OCI-LY3 (cell line): Measurements from ENCODE around the gene DLGAP3.
A peak's percentile ranks its signal among the peaks of the same experiment; 100 is the strongest.

Experiments
- H2AFZ ChIP-seq: fragments of 200-600, 300-600 bp; shearing (Covaris generic); 2 replicates; pipeline ENCODE4 v1.6.0; 2014; ENCODE audit warnings: antibody characterized with exemption, low read depth, low read length
- H3K27ac ChIP-seq: fragments of 200-600, 300-600 bp; sonication (generic); 2 replicates; pipeline ENCODE4 v1.5.1; 2014; ENCODE audit warnings: mild to moderate bottlenecking, low read length, moderate library complexity, mixed read lengths
- H3K27me3 ChIP-seq: fragments of 200-600, 300-600 bp; sonication (generic); 2 replicates; pipeline ENCODE4 v1.6.1; 2014; ENCODE audit warnings: low read depth, low read length, mixed read lengths
- H3K36me3 ChIP-seq: fragments of 200-600, 300-600 bp; sonication (generic); replicated peaks from 2 replicates; pipeline ENCODE3; 2014; ENCODE audit warnings: low read depth, low read length, mixed read lengths
- H3K4me1 ChIP-seq: fragments of 300-600, 200-600 bp; sonication (generic); 2 replicates; pipeline ENCODE4 v1.6.1; 2014; ENCODE audit warnings: low read length, mixed read lengths
- H3K4me2 ChIP-seq: fragments of 200-600, 300-600 bp; sonication (generic); 2 replicates; pipeline ENCODE4 v1.6.1; 2014; ENCODE audit warnings: low read length, mixed read lengths
- H3K4me3 ChIP-seq: fragments of 300-600, 200-600 bp; sonication (generic); 2 replicates; pipeline ENCODE4 v1.5.1; 2014; ENCODE audit warnings: antibody characterized with exemption, mild to moderate bottlenecking, low read length, moderate library complexity
- H3K79me2 ChIP-seq: fragments of 300-600, 200-600 bp; shearing (Covaris generic); 2 replicates; pipeline ENCODE4 v1.6.1; 2014; ENCODE audit warnings: mild to moderate bottlenecking, low read length, mixed read lengths
- H3K9ac ChIP-seq: fragments of 300-600, 200-600 bp; shearing (Covaris generic); 2 replicates; pipeline ENCODE4 v1.6.0; 2014; ENCODE audit warnings: mild to moderate bottlenecking, low read length, moderate library complexity
- H3K9me3 ChIP-seq: fragments of 200-600, 300-600 bp; shearing (Covaris generic); 2 replicates; pipeline ENCODE4 v1.6.1; 2014; ENCODE audit warnings: low read length, mixed read lengths; ENCODE audit not compliant: insufficient read depth
- H4K20me1 ChIP-seq: fragments of 200-600, 300-600 bp; sonication (generic); 2 replicates; pipeline ENCODE4 v1.6.1; 2016; ENCODE audit warnings: low read length, mixed read lengths; ENCODE audit not compliant: insufficient read depth
- EZH2phosphoT487 ChIP-seq: fragments of 200-600 bp; shearing (Covaris generic); IDR thresholded peaks from 2 replicates; pipeline ENCODE4 v1.6.1; 2018; ENCODE audit warnings: antibody characterized with exemption, mixed run types, low read depth
- TF ChIP-seq, protein P1 (sequence below): fragments of 200-600, 300-600 bp; sonication (generic); IDR thresholded peaks from 2 replicates; pipeline ENCODE4 v1.5.1; 2014; ENCODE audit warnings: antibody characterized with exemption, low read length, low read depth

Gene DLGAP3

GRCh38 chr1:34924759-34925555 is 4.5 kb downstream of the DLGAP3 start:
- Histone ChIP-seq H3K79me2 (no peaks in the 10 kb centered on the region), H3K9ac (no peak overlapping the region), H4K20me1 (no peaks in the 10 kb centered on the region), H3K4me3 (no peak overlapping the region), H3K27me3 (peaks cover 6% of the 10 kb centered on the region; the same call in 1 of the 2 replicates), H2AFZ (no peak overlapping the region), H3K27ac (no peak overlapping the region), H3K4me2 (peak overlapping the region; percentile 22), H3K36me3 (no peaks in the 10 kb centered on the region), H3K9me3 (no peaks in the 10 kb centered on the region), H3K4me1 (peaks cover 20% of the 10 kb centered on the region)
- TF ChIP-seq, protein P1, sequence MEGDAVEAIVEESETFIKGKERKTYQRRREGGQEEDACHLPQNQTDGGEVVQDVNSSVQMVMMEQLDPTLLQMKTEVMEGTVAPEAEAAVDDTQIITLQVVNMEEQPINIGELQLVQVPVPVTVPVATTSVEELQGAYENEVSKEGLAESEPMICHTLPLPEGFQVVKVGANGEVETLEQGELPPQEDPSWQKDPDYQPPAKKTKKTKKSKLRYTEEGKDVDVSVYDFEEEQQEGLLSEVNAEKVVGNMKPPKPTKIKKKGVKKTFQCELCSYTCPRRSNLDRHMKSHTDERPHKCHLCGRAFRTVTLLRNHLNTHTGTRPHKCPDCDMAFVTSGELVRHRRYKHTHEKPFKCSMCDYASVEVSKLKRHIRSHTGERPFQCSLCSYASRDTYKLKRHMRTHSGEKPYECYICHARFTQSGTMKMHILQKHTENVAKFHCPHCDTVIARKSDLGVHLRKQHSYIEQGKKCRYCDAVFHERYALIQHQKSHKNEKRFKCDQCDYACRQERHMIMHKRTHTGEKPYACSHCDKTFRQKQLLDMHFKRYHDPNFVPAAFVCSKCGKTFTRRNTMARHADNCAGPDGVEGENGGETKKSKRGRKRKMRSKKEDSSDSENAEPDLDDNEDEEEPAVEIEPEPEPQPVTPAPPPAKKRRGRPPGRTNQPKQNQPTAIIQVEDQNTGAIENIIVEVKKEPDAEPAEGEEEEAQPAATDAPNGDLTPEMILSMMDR = no peak
- TF ChIP-seq EZH2phosphoT487 = no peak

GRCh38 chr1:34923490-34923889 is 6.0 kb downstream of the DLGAP3 start:
- Histone ChIP-seq H3K9me3 (no peaks in the 10 kb centered on the region), H4K20me1 (no peaks in the 10 kb centered on the region)

DNA sequence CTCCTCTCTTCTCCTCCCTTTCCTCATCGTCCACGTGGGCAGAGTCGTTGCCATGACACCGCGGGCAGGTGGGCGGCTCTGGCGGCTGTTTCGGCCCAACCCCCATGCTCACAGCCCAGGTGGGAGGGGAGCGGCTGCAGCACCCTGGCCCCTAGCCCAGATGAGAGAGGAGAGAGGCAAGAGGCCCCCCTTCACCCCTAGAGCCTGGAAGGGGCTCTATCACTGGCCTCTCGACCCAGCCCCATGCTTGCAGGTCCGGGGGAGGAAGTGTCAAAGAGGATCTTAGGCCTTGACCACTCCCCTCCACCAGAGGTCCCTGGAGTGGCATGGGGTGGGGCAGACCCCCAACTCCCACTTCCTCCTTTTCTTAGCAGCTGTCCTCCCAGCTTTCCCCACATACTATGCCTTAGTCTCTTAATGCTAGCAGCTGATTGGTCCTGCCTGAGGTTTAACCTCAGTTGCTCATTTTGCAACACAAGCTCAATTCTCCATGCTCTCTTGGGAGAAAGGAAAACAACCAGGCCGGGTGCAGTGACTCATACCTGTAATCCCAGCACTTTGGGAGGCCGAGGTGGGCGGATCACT is 10.4 kb downstream of the DLGAP3 start:
- Histone ChIP-seq H2AFZ (no peak overlapping the region), H3K4me1 (peaks cover 26% of the 10 kb centered on the region), H3K27me3 (no peaks in the 10 kb centered on the region), H3K9me3 (no peaks in the 10 kb centered on the region), H3K27ac (peak overlapping the region; percentile 11; the same call in 1 of the 2 replicates), H3K4me2 (peak overlapping the region; percentile 64), H4K20me1 (no peaks in the 10 kb centered on the region), H3K36me3 (no peaks in the 10 kb centered on the region), H3K9ac (no peak overlapping the region), H3K79me2 (no peaks in the 10 kb centered on the region), H3K4me3 (peak overlapping the region; percentile 34; the same call in 1 of the 2 replicates)
- no peak for TF ChIP-seq EZH2phosphoT487
- TF ChIP-seq, protein P1 = peak; percentile 20; the same call in 1 of the 2 replicates

More at GRCh38 chr1:34923490-34923889, 6.0 kb downstream of the DLGAP3 start:
- Histone ChIP-seq H3K4me2 (no peak overlapping the region), H3K4me1 (peaks cover 32% of the 10 kb centered on the region), H2AFZ (no peak overlapping the region), H3K4me3 (no peak overlapping the region), H3K36me3 (no peaks in the 10 kb centered on the region), H3K27ac (no peak overlapping the region), H3K27me3 (peaks cover 1% of the 10 kb centered on the region; the same call in 1 of the 2 replicates), H3K9ac (no peak overlapping the region), H3K79me2 (no peaks in the 10 kb centered on the region)
- TF ChIP-seq, protein P1 = no peak
- no peak for TF ChIP-seq EZH2phosphoT487

DNA sequence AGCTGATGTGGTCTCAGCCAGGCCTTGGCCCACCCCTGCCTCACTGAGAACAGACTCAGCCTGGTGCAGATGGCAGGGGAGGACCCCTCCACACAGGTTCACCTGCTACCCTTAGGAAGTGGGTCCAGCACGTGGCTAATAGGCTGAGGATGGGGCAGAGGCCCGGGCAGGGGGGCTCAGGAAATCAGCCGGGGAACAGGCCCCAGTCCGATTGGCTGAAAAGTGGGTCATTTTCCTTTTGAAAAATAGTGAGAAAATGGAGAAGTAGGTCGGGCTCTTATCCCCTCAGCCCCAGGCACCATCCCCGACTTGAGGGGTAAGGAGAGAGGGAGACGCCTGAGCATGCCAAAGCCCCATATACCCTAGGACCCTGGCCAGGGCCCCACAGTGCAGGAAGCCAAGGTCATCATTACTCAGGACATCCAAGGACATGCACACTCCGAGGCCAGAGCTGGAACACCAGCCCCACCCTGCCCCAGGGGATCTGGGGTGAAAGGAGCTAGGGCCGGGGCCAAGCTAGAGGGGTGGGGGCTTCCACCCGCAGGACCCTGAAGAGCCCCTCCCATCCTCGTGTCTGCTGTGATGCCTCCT is 11.0 kb downstream of the DLGAP3 start:
- H3K9ac ChIP-seq = no peak overlapping the region
- peaks cover 26% of the 10 kb centered on the region for H3K4me1 ChIP-seq
- TF ChIP-seq, protein P1 = no peak
- TF ChIP-seq EZH2phosphoT487 = no peak
- no peaks in the 10 kb centered on the region for H3K79me2 ChIP-seq
- H3K4me2 ChIP-seq = peak overlapping the region; percentile 64
- no peaks in the 10 kb centered on the region for H4K20me1 ChIP-seq
- peak overlapping the region; percentile 11; the same call in 1 of the 2 replicates for H3K27ac ChIP-seq
- no peaks in the 10 kb centered on the region for H3K9me3 ChIP-seq
- H3K4me3 ChIP-seq = 0 out of 2 replicates have a peak overlapping the region, but pooled peaks have one; percentile 34
- no peak overlapping the region for H2AFZ ChIP-seq
- H3K36me3 ChIP-seq = no peaks in the 10 kb centered on the region
- H3K27me3 ChIP-seq = no peaks in the 10 kb centered on the region
